Jurkat, Clone E6-1 (cell line): ENCODE data around the gene TBC1D19.
"Not testable (repeated sequence)": the region's sequence is repeated elsewhere in the genome, so short reads cannot be mapped to it uniquely, and the experiment has no call there.

Experiments used
- DNase-seq: peaks from one replicate; pipeline ENCODE4 v3.0.0-alpha.2; 2011; ENCODE audit warnings: low read depth, low spot score
- H3K4me3 ChIP-seq: 2 replicates; pipeline ENCODE4 v1.5.1; 2011; ENCODE audit warnings: mild to moderate bottlenecking, low read length, control low read depth, moderate library complexity

The TBC1D19 gene

DNA sequence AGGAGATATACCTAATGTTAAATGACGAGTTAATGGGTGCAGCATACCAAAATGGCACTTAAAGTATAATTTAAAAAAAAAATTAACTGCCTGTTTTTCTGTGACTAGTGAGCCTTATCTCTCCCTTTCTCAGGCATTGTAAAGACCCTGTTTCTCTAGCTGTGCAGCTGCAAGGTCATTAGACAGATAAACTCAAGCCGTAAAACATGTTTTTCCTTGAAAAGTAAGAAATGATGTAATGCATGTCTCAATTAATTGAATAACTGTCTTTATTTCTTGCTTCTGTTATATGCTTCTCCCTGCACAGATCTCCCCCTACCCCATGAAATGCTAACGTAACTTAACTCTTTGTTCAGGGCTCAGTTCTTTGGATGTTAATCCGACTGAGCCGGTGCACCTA, 10.5 kb downstream of the TBC1D19 start:
- no peak for DNase-seq
- H3K4me3 ChIP-seq = no peak overlapping the region

- peak; percentile 73 for DNase-seq
- H3K4me3 ChIP-seq = no peak overlapping the region
These were observed 10.9 kb downstream of the TBC1D19 start for GRCh38 chr4:26594778-26595177.

- no peak for DNase-seq
- no peak overlapping the region for H3K4me3 ChIP-seq
These were observed 13.0 kb downstream of the TBC1D19 start for GRCh38 chr4:26596843-26597242.

DNA sequence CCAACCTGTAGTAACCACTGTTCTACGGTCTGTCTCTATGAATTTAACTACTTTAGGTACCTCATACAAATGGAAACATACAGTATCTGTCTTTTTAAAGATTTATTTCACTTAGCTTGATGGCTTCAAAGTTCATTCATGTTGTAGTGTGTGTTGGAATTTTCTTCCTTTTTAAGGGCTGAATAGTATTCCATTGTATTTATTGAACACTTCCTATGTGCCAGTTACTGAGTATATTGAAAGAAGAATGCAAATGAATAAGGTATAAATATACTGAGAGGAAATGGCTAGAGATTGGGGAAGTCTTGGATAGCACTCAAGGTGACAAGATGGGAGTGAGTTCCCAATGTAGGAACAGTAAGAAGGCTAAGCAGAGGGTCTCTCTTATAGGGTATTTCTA, 17.3 kb downstream of the TBC1D19 start:
- H3K4me3 ChIP-seq = no peak overlapping the region
- DNase-seq = no peak

DNA sequence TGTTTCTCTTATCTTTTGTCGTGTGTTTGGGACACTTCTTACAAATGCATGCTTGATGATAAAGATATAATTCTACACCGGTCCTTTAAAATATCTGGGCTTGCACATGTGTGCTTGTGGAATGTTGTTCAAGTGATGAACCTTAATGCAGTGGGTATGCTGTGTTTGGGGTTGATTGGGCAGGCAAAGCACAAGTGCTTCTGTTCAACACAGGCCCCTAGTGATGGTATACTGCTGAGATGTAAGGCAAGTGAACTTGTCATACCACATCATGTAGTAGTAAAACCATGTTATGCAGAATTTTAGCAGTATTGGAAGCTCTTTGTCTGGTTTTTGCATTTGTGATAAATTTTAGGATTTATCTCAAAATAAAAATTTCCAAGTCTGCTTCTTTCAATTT, 23.9 kb downstream of the TBC1D19 start:
- peak; percentile 69 for DNase-seq
- H3K4me3 ChIP-seq = no peak overlapping the region

DNA sequence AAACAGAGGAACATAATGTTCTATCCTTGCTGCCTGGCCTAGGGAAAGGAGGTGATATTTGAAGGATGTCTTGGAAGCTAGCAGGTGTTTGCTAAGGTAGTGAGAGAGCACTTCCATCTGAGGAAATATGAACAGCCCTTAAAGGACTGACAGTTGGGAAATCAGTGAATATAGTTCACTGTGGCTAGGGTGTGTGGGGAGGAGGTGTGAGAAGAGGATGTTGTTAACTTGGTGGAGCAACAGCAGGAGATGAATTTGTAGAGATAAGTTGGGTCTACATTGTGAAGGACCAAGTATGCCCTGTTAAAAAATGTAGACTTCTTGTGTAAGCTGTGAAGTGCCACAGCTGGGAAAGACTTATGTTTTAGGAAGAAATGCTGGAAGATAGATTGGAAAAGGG, 25.5 kb downstream of the TBC1D19 start:
- DNase-seq = peak; percentile 90
- H3K4me3 ChIP-seq = no peak overlapping the region

DNA sequence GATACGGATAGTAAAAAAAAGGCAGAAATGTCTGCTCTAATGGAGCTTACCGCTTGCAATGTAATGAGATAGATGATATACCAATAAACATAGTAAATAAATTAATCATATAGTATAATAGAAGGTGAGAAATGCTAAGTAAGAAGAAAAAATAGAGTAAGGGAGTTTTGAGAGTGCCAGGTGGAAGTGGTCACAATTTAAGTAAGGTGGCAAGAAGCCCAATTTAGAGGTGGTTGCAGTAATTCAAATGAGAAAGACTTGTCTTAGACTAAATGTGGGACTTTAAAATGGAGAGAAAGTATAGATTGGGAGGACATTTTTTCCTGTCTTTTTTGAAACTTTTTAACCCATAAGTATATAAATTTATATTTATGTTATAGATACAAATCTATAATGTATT, 26.0 kb downstream of the TBC1D19 start:
- no peak overlapping the region for H3K4me3 ChIP-seq
- DNase-seq = peak; percentile 56

- no peak overlapping the region for H3K4me3 ChIP-seq
These were observed 27.5 kb downstream of the TBC1D19 start for GRCh38 chr4:26611372-26611771.

GRCh38 chr4:26611885-26612284, 28.0 kb downstream of the TBC1D19 start:
- DNase-seq = peak; percentile 85
- no peak overlapping the region for H3K4me3 ChIP-seq

More at GRCh38 chr4:26611372-26611771, 27.5 kb downstream of the TBC1D19 start:
- no peak for DNase-seq

DNA sequence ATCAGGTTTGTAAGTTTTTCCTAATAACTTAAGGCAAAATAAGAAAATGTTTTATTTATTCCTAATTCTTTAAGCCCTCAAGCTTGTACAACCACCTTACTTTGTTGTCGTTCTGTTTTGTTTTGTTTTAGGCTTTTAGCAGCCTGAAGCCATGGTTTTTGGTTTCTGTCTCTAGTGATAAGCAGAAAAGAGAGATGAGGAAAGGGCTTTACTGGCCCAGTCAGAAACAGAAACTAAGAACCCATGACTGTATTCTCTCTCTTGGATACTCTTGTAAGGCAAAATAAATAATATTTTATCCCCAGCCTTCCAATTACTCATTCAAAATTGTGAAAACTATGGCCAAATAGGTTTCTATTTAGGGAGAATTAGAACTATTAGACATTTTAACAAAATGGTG, 29.4 kb downstream of the TBC1D19 start:
- DNase-seq = no peak
- H3K4me3 ChIP-seq = no peak overlapping the region

GRCh38 chr4:26613735-26614134, 29.9 kb downstream of the TBC1D19 start:
- DNase-seq = no peak
- H3K4me3 ChIP-seq = no peak overlapping the region

DNA sequence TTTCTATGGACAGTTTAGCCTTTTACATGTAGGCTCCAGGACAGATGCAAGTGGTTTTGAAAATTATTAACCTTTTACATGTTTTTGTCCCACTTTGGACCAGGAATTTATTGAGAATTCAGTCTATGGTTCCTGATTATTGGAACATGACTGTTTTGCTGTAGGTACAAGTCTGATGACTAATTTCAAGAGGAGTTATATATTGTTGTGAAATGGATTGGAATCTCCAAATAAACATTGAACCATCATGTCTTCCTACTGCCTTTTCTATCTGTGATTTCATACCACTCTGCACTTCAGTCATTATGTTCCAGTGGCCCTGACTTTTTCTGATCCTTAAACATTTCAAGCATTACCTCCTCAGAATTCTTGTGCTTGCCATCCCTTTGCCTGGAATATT, 35.9 kb downstream of the TBC1D19 start:
- no peak for DNase-seq

GRCh38 chr4:26621366-26621765, 37.5 kb downstream of the TBC1D19 start:
- DNase-seq = no peak
- no peak overlapping the region for H3K4me3 ChIP-seq

More for the DNA sequence above, 35.9 kb downstream of the TBC1D19 start:
- H3K4me3 ChIP-seq = no peak overlapping the region

DNA sequence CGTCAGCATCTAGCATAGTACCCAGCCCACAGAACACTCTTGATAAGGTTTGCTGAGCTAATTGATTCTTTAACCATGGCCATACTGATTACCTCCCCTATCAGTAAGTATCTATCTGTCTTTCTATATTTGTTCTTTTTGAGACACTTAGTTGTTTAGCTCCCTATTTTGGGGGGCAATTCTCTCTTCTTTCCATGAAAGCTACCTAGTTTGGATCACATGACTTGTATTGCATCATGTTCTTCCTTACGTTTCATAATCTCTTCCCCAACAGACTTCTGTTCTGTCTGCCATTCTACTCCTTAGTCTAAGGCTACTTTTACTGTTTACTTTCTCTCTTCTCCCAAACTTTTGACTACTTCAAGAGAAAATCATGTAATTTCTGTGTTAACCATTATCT, 39.0 kb downstream of the TBC1D19 start:
- H3K4me3 ChIP-seq = no peak overlapping the region
- no peak for DNase-seq

- not testable (repeated sequence) for DNase-seq, H3K4me3 ChIP-seq
These were observed 42.8 kb downstream of the TBC1D19 start for GRCh38 chr4:26626658-26627057.

DNA sequence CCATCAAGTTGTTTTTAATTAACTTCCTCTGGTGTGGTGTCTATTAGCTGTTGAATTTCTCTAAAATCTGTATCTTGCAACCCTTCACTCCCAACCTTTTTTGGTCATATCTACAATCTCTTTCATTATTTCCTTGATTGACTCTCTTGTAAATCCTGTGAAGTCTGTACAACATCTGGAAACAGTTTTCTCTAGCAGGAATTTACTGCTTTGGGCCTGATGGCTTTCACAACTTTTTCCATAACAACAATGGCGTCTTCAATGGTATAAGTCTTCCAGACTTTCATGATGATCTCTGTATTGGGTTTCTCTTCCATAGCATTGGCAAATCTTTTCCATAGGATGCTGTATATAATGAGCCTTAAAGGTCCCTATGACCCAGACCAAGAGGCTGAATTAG, 49.0 kb downstream of the TBC1D19 start:
- no peak overlapping the region for H3K4me3 ChIP-seq
- DNase-seq = no peak

- H3K4me3 ChIP-seq = no peak overlapping the region
- no peak for DNase-seq
These were observed 50.4 kb downstream of the TBC1D19 start for GRCh38 chr4:26634237-26634636.

DNA sequence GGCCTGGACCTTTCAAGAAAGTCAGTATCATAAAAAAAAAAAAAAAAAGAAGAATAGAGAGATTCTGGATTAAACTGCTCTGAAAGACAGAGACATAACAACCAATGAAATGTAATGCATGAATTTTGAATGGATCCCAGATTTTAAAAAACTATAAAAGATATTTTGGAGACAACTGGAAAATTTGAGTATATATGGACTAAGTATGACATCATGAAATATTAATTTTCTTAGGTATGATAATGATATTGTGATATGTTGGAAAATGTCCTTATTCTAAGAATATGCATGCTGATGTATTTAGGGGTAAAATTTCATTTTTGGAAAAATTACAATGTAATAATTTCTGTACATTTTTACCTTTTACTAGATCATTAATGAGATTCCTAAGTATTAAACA, 52.6 kb downstream of the TBC1D19 start:
- H3K4me3 ChIP-seq = no peak overlapping the region
- DNase-seq = no peak

DNA sequence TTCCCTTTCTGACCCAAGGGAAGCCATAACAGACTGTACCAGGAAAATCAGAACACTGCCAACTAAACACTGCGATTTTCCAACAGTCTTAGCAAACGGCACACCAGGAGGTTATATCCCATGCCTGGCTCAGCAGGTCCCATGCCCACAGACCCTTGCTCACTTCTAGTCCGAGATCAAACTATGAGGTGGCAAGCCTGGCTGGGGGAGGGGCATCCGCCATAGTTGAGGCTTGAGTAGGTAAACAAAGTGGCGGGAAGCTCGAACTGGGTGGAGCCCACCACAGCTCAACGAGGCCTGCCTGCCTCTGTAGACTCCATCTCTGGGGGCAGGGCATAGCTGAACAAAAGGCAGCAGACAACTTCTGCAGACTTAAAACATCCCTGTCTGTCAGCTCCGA, 56.8 kb downstream of the TBC1D19 start:
- H3K4me3 ChIP-seq, DNase-seq: not testable (repeated sequence)

- no peak overlapping the region for H3K4me3 ChIP-seq
- DNase-seq = peak; percentile 42
These were observed 63.8 kb downstream of the TBC1D19 start for GRCh38 chr4:26647523-26648224.

GRCh38 chr4:26648260-26648659, 64.4 kb downstream of the TBC1D19 start:
- H3K4me3 ChIP-seq = no peak overlapping the region
- DNase-seq = no peak
